Gastrocnemius medialis (tissue), 4 donors: ENCODE measurements around the gene TMEM26.

Experiments
- CTCF ChIP-seq, 5 experiments: fragments of 450-650 bp in 3 of 5; fragments of 200-600 bp in 2 of 5; sonication (generic) in 2 of 5; IDR thresholded peaks in 4 of 5; conservative IDR thresholded peaks in 1 of 5; 1 replicate in 4 of 5; 2 replicates in 1 of 5; pipeline ENCODE4 v1.5.1; 2016 to 2019; ENCODE audit warnings: antibody characterized with exemption in 5 of 5, mild to moderate bottlenecking in 3 of 5, moderate library complexity in 3 of 5
- POLR2A ChIP-seq, 2 donors: fragments of 450-650 bp; IDR thresholded peaks; one replicate each; pipeline ENCODE4 v1.6.1; 2017; ENCODE audit warnings: antibody characterized with exemption in 2 of 2, mild to moderate bottlenecking in 2 of 2, moderate library complexity in 2 of 2

- TF ChIP-seq POLR2A (IDR thresholded peaks at IDR 0.05) (no peak), CTCF (IDR thresholded peaks at IDR 0.05 in 4 of 5, conservative IDR thresholded peaks at IDR 0.05 in 1 of 5) (no peak)
Observed at GRCh38 chr10:61460835-61461234, 7.7 kb upstream of the TMEM26 start.
